GM18861 (cell line): ENCODE results near the gene CSMD2.

ENCODE experiments used
- ATAC-seq: cut with Tn5 transposase; IDR thresholded peaks from one replicate; pipeline ENCODE4 v1.9.1; 2021; ENCODE audit not compliant: unreplicated experiment

The CSMD2 gene

GRCh38 chr1:33721301-33721815, 443.7 kb downstream of the CSMD2 start:
- no peak for ATAC-seq

- ATAC-seq, result no peak
Measured at GRCh38 chr1:33719771-33720670, 445.0 kb downstream of the CSMD2 start.

- no peak for ATAC-seq
Measured at GRCh38 chr1:33719326-33719725, 445.7 kb downstream of the CSMD2 start.

- ATAC-seq, result no peak
Measured at GRCh38 chr1:33718186-33718585, 446.8 kb downstream of the CSMD2 start.

GRCh38 chr1:33716976-33717688, 447.9 kb downstream of the CSMD2 start:
- ATAC-seq, result no peak

- ATAC-seq, result no peak
Measured at GRCh38 chr1:33715195-33715811, 449.7 kb downstream of the CSMD2 start.

- ATAC-seq, result no peak
Measured at GRCh38 chr1:33714421-33714820, 450.6 kb downstream of the CSMD2 start.

GRCh38 chr1:33713058-33713877, 451.8 kb downstream of the CSMD2 start:
- no peak for ATAC-seq

- no peak for ATAC-seq
Measured at GRCh38 chr1:33712186-33712585, 452.8 kb downstream of the CSMD2 start.

- ATAC-seq, result no peak
Measured at GRCh38 chr1:33711511-33711910, 453.5 kb downstream of the CSMD2 start.

GRCh38 chr1:33710967-33711366, 454.1 kb downstream of the CSMD2 start:
- no peak for ATAC-seq

- ATAC-seq, result no peak
Measured at GRCh38 chr1:33709783-33710718, 455.0 kb downstream of the CSMD2 start.

- no peak for ATAC-seq
Measured at GRCh38 chr1:33709174-33709782, 455.8 kb downstream of the CSMD2 start.

- ATAC-seq, result no peak
Measured at GRCh38 chr1:33706634-33707255, 458.3 kb downstream of the CSMD2 start.

GRCh38 chr1:33703464-33703863, 461.6 kb downstream of the CSMD2 start:
- no peak for ATAC-seq

GRCh38 chr1:33698361-33699035, 466.5 kb downstream of the CSMD2 start:
- ATAC-seq, result no peak

GRCh38 chr1:33697816-33698215, 467.2 kb downstream of the CSMD2 start:
- ATAC-seq, result no peak

GRCh38 chr1:33696962-33697361, 468.1 kb downstream of the CSMD2 start:
- ATAC-seq, result no peak
